Mesenchymal stem cell (in vitro differentiated cells and primary cell): ENCODE measurements around the gene NRIP2.
A peak's percentile ranks its signal among the peaks of the same experiment; 100 is the strongest.
"Not testable (repeated sequence)": the region's sequence is repeated elsewhere in the genome, so short reads cannot be mapped to it uniquely, and the experiment has no call there.

ENCODE experiments used
- DNase-seq: peaks from one replicate; pipeline ENCODE4 v3.0.0-alpha.2; 2013
- H2AFZ ChIP-seq: one replicate; pipeline ENCODE4 v1.6.1; 2013; ENCODE audit warnings: low read depth, mild to moderate bottlenecking, control low read depth, inconsistent platforms, low read length, moderate library complexity
- H2AK5ac ChIP-seq: 2 replicates; pipeline ENCODE4 v1.6.1; 2013; ENCODE audit warnings: low read length, moderate library complexity, mild to moderate bottlenecking, inconsistent platforms; ENCODE audit not compliant: severe bottlenecking
- H2BK120ac ChIP-seq: one replicate; pipeline ENCODE4 v1.6.1; 2013; ENCODE audit warnings: low read depth, mild to moderate bottlenecking, inconsistent platforms, low read length, moderate library complexity
- H2BK12ac ChIP-seq, 2 experiments: one replicate each; pipeline ENCODE4 v1.6.1; 2013; ENCODE audit warnings: inconsistent platforms in 2 of 2, low read length in 2 of 2, mild to moderate bottlenecking in 2 of 2, moderate library complexity in 2 of 2, control low read depth in 1 of 2
- H2BK15ac ChIP-seq: one replicate; pipeline ENCODE4 v1.6.1; 2013; ENCODE audit warnings: mild to moderate bottlenecking, low read depth, inconsistent platforms; ENCODE audit not compliant: poor library complexity, severe bottlenecking
- H2BK5ac ChIP-seq: 2 replicates; pipeline ENCODE4 v1.6.1; 2013; ENCODE audit warnings: low read depth, mild to moderate bottlenecking, low read length, control low read depth, inconsistent platforms; ENCODE audit not compliant: poor library complexity, severe bottlenecking
- H3K14ac ChIP-seq, 2 experiments: one replicate each; pipeline ENCODE4 v1.6.1; 2013; ENCODE audit warnings: inconsistent platforms in 2 of 2, low read length in 2 of 2, control low read depth in 1 of 2, mild to moderate bottlenecking in 1 of 2, moderate library complexity in 1 of 2
- H3K18ac ChIP-seq, 2 experiments: one replicate each; pipeline ENCODE4 v1.6.1; 2013; ENCODE audit warnings: inconsistent platforms in 2 of 2, low read length in 2 of 2, control low read depth in 1 of 2, low read depth in 1 of 2, mild to moderate bottlenecking in 1 of 2
- H3K23ac ChIP-seq, 2 experiments: one replicate each; pipeline ENCODE4 v1.6.1; 2013; ENCODE audit warnings: inconsistent platforms in 2 of 2, low read length in 2 of 2, mild to moderate bottlenecking in 2 of 2, moderate library complexity in 2 of 2, control low read depth in 1 of 2
- H3K27ac ChIP-seq: 2 replicates; pipeline ENCODE4 v1.5.1; 2013; ENCODE audit warnings: mild to moderate bottlenecking, moderate library complexity, low read length, control low read depth, inconsistent platforms; ENCODE audit not compliant: poor library complexity, severe bottlenecking
- H3K27me3 ChIP-seq, 2 experiments: 2 replicates each; pipeline versions ENCODE4 v1.6.1 to v1.7.0; 2013; ENCODE audit warnings: low read length in 2 of 2, mild to moderate bottlenecking in 2 of 2, moderate library complexity in 2 of 2, control low read depth in 1 of 2, inconsistent platforms in 1 of 2; ENCODE audit not compliant: control insufficient read depth in 1 of 2, insufficient read depth in 1 of 2
- H3K36me3 ChIP-seq, 2 experiments: 2 replicates each; pipeline versions ENCODE4 v1.6.1 to v1.7.0; 2013; ENCODE audit warnings: low read length in 2 of 2, control low read depth in 1 of 2, inconsistent platforms in 1 of 2, low read depth in 1 of 2, mild to moderate bottlenecking in 1 of 2; ENCODE audit not compliant: insufficient read depth in 2 of 2, control insufficient read depth in 1 of 2
- H3K4ac ChIP-seq, 2 experiments: one replicate each; pipeline ENCODE4 v1.6.1; 2013; ENCODE audit warnings: inconsistent platforms in 2 of 2, low read length in 2 of 2, mild to moderate bottlenecking in 2 of 2, moderate library complexity in 2 of 2, control low read depth in 1 of 2, low read depth in 1 of 2
- H3K4me1 ChIP-seq: 2 replicates; pipeline ENCODE4 v1.6.1; 2013; ENCODE audit warnings: low read depth, low read length, control low read depth; ENCODE audit not compliant: control insufficient read depth, insufficient read depth
- H3K4me2 ChIP-seq: 2 replicates; pipeline ENCODE4 v1.6.1; 2013; ENCODE audit warnings: low read length, mild to moderate bottlenecking, inconsistent platforms; ENCODE audit not compliant: poor library complexity, severe bottlenecking
- H3K4me3 ChIP-seq, 2 experiments: 2 replicates each; pipeline versions ENCODE4 v1.5.1 to v1.7.0; 2013; ENCODE audit warnings: low read length in 2 of 2, mild to moderate bottlenecking in 2 of 2, control low read depth in 1 of 2, low read depth in 1 of 2; ENCODE audit not compliant: insufficient read depth in 1 of 2
- H3K79me1 ChIP-seq: replicated peaks from 2 replicates; pipeline ENCODE4 v1.6.1; 2013; ENCODE audit warnings: mild to moderate bottlenecking, control low read depth, low read length, inconsistent platforms; ENCODE audit not compliant: poor library complexity, severe bottlenecking
- H3K9ac ChIP-seq: 2 replicates; pipeline ENCODE4 v1.7.0; 2013; ENCODE audit warnings: mild to moderate bottlenecking, low read length, moderate library complexity
- H3K9me3 ChIP-seq: 2 replicates; pipeline ENCODE4 v1.7.0; 2013; ENCODE audit warnings: mild to moderate bottlenecking, low read length; ENCODE audit not compliant: control insufficient read depth
- H4K8ac ChIP-seq: one replicate; pipeline ENCODE4 v1.6.1; 2013; ENCODE audit warnings: inconsistent platforms, mild to moderate bottlenecking, low read length, moderate library complexity
- H4K91ac ChIP-seq: one replicate; pipeline ENCODE4 v1.6.1; 2013; ENCODE audit warnings: mild to moderate bottlenecking, low read length, inconsistent platforms
- WGBS: methylation state at CpG from one replicate; pipeline ENCODE4 v1.1.7; 2013; ENCODE audit warnings: mixed read lengths; 5-methylcytosine and 5-hydroxymethylcytosine counted together

NRIP2 gene

GRCh38 chr12:2877047-2877952 lies 42.5 kb upstream of the NRIP2 start, which contains the start of the genes FOXM1 and RHNO1:
FOXM1 (minus strand) TSS chr12:2877174; CDS start chr12:2874478, 2,696 bp downstream.
RHNO1 (plus strand) TSS chr12:2877223; CDS start chr12:2885367, 8,144 bp downstream.
- Histone ChIP-seq H3K4me2 (peak within 1 kb of the TSS; percentile 100), H2AFZ (peak within 1 kb of the TSS; percentile 39), H3K4me1 (peaks cover 10% of the 10 kb centered on the region), H3K27me3 (no peaks in the 10 kb centered on the region), H3K27ac (peak within 1 kb of the TSS; percentile 69), H3K18ac (peak within 1 kb of the TSS; percentile 78 to 92), H2BK120ac (peak within 1 kb of the TSS; percentile 99), H4K91ac (peak within 1 kb of the TSS; percentile 89), H3K36me3 (peaks cover 0 to 5% of the 10 kb centered on the region in 2 experiments), H3K79me1 (peaks cover 20% of the 10 kb centered on the region), H2BK12ac (peak within 1 kb of the TSS; percentile 18 to 29), H3K9ac (peak within 1 kb of the TSS; percentile 99), H2BK5ac (peak within 1 kb of the TSS; percentile 92), H3K14ac (peak within 1 kb of the TSS in 1 of 2 experiments; percentile 87), H3K4me3 (peak within 1 kb of the TSS; percentile 91 to 99), H3K23ac (peak within 1 kb of the TSS in 1 of 2 experiments; percentile 91), H3K9me3 (no peaks in the 10 kb centered on the region), H3K4ac (peak within 1 kb of the TSS; percentile 35 to 60), H2AK5ac (no peak within 1 kb of the TSS), H4K8ac (peak within 1 kb of the TSS; percentile 84), H2BK15ac (peak within 1 kb of the TSS; percentile 90)
- peak; percentile 90 for DNase-seq
- under 1% methylated on average over 52 of the region's 70 CpGs for WGBS

GRCh38 chr12:2876431-2877046 lies 41.7 kb upstream of the NRIP2 start:
- H3K9me3 ChIP-seq: no peaks in the 10 kb centered on the region
- peak overlapping the region in 1 of 2 experiments; percentile 29 for H2BK12ac ChIP-seq
- H3K27ac ChIP-seq: no peak overlapping the region
- H2AFZ ChIP-seq: peak overlapping the region; percentile 39
- H3K4ac ChIP-seq: peak overlapping the region in 1 of 2 experiments; percentile 1
- H2BK15ac ChIP-seq: peak overlapping the region; percentile 44
- H4K91ac ChIP-seq: peak overlapping the region; percentile 85
- H2AK5ac ChIP-seq: no peak overlapping the region
- no peaks in the 10 kb centered on the region for H3K27me3 ChIP-seq
- H4K8ac ChIP-seq: peak overlapping the region; percentile 84
- H3K4me3 ChIP-seq: peak overlapping the region; percentile 84 to 91
- peak overlapping the region in 1 of 2 experiments; percentile 91 for H3K23ac ChIP-seq
- peaks cover 0 to 9% of the 10 kb centered on the region in 2 experiments for H3K36me3 ChIP-seq
- peak; percentile 54 for DNase-seq
- H2BK120ac ChIP-seq: peak overlapping the region; percentile 11
- peaks cover 10% of the 10 kb centered on the region for H3K4me1 ChIP-seq
- peak overlapping the region; percentile 99 for H3K9ac ChIP-seq
- H3K4me2 ChIP-seq: peak overlapping the region; percentile 100
- peak overlapping the region in 1 of 2 experiments; percentile 87 for H3K14ac ChIP-seq
- no peak overlapping the region for H2BK5ac ChIP-seq
- H3K18ac ChIP-seq: peak overlapping the region in 1 of 2 experiments; percentile 89
- peaks cover 22% of the 10 kb centered on the region for H3K79me1 ChIP-seq
- 2% methylated on average over 38 of the region's 38 CpGs for WGBS

GRCh38 chr12:2868986-2869632 lies 34.3 kb upstream of the NRIP2 start:
- not testable (repeated sequence) for H3K14ac ChIP-seq, H2BK5ac ChIP-seq, H4K91ac ChIP-seq, H4K8ac ChIP-seq, H3K9ac ChIP-seq, H2BK120ac ChIP-seq, H3K23ac ChIP-seq, H2BK15ac ChIP-seq, H2AK5ac ChIP-seq, H2BK12ac ChIP-seq, H3K27ac ChIP-seq, H2AFZ ChIP-seq, H3K4me1 ChIP-seq, H3K4me3 ChIP-seq, H3K27me3 ChIP-seq, H3K4ac ChIP-seq, H3K18ac ChIP-seq, H3K9me3 ChIP-seq, H3K4me2 ChIP-seq
- peak; percentile 56 for DNase-seq
- Histone ChIP-seq H3K36me3 (peaks cover 16 to 29% of the 10 kb centered on the region in 2 experiments), H3K79me1 (peaks cover 21% of the 10 kb centered on the region)
- 85% methylated on average over 9 of the region's 9 CpGs for WGBS
